Activated CD4-positive, alpha-beta T cell treated with anti-CD3 and anti-CD28 coated beads, Interleukin-2, Interleukin-4, amounts not matched to agents 100 ng/mL and 50 ng/mL, durations not matched to agents 16 hours and 8 hours (primary cell): ENCODE measurements around the gene PNMA6E.
A peak's percentile ranks its signal among the peaks of the same experiment; 100 is the strongest.

Experiments
- DNase-seq: peaks from one replicate; pipeline ENCODE4 v3.0.0-alpha.2; 2020; ENCODE audit warnings: low spot score

The PNMA6E gene

DNA sequence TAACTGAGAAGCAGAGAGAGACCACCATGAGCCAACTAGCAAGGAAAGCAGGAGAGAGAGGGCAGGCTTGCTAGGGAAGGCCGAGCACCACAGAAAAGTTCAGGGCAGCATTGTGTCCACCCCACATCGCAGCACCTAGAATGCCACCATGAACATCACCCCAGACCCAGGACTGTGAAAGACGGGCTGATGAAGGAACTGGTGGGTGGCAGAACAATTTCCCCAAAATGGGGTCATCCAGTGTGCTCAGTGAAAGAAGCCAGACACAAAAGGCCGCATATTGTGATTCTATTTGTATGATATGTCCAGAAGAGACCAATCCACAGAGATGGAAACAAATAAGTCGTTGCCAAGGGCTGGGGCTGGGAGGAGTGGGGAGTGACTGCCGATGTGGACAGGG lies 16.8 kb downstream of the PNMA6E start:
- DNase-seq, result no peak

DNA sequence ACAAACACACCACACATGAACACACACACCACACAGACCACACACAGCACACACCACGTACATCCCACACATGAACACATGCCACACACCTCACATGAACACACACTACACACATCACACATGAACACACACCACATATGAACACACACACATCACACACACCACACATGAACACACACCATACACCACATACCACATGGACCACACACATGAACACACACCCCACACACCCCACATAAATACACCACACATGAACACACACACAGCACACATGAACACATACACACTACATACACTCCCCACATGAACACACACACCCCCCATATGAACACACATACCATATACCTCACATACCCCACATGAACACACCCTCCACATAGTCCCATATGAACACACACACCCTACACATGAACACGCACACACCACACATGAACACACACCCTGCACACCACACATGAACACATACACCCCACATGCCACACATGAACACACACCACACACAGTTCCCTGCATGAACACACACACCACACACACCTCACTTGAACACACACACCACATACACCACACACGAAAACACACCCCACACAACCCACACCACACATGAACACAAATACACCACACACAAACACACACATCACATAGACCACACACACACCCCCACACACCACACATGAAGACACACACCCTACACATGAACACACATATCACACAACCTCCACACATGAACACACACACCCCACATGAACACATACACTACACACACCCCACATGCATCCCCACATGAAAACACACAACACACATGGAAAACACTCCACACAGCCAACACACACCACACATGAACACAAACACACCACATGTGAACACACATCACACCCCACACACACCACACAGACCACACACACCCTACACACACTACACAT lies 18.3 kb downstream of the PNMA6E start:
- no peak for DNase-seq

DNA sequence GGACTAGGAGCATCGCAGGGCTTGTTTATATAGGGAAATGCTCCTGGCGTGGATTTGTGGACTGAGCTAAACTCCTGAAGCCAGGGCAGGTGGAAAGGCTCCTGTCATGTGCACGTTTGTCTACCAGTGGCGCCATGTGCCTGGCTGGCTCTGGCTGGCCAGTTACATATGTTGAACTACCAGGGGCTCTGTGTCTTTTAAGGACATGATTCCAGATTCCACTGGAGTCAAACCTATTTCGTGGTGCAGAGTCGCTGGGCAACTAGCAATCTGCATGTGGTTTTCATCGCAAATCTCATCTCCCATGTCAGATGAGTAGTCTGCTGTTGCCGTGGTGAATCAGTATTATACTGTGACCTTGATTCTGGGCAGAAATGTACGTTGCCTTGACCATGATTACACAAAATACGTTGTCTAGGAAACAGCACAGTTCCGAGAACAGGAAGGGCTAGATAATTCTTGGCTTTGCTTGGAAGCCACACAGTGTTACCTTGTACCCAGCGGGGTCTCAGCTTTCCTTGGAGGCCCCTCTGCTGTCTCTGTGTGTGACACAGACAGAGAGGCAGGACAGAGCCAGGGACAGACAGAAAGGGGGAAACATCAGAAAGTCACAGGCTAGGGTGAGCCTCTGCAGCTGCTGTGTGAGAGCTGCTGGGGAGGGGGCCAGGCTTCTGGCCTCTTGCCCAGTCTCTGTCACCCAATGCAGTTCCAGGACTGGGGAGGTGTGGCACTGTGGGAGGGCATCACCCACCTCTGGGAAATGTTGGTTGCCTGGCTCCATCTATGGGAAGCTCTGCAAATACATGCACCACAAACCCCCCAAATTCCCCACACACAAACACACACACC lies 19.2 kb downstream of the PNMA6E start:
- peak; percentile 15 for DNase-seq

DNA sequence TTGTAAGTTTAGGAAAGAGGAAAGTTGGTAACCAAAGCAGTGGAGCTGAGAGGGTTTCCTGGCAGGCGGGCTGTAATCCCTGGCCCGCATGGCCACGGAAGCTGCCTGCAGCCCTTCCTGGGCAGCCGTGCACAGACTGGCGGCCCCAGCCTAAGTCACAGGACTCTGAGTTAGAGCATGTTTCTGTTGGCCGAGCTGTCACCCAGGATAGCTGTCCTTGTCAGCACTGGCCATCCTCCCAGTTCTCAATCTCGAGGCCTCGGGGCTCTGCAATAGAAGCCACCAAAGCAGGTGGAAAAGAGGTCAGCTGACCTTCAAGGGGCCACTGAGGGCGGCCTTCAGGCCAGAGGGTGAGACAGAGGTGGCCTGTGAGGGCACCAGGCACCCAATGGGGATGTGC lies 20.5 kb downstream of the PNMA6E start:
- DNase-seq, result no peak

DNA sequence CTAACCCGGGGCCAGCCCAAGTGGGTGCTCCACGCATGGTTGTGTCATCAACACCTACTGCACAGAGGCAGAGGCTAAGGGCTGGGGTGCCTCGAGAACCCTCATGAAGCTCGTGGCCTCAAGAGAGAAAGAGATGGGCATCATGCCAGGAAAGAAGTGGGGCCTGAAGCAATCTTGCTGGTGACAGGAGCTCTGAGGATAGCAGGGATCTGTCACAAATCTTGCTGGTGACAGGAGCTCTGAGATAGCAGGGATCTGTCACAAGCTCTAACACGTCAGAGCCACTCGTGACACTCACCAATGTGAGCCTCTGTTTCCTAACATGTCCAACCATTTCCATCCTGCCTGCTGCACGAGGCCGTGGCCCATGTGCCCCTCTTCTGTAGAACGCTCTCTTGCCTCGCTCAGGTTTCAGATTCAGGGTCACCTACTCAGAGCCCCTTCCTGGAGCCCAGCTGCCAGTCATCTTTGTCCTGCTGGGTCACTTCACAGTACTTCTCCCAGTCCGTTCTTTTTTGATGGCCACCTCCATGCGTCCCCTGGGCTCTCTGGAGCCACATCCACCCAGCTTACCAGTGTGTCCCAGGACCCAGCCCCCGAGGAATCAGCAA lies 21.1 kb downstream of the PNMA6E start:
- DNase-seq, result no peak

DNA sequence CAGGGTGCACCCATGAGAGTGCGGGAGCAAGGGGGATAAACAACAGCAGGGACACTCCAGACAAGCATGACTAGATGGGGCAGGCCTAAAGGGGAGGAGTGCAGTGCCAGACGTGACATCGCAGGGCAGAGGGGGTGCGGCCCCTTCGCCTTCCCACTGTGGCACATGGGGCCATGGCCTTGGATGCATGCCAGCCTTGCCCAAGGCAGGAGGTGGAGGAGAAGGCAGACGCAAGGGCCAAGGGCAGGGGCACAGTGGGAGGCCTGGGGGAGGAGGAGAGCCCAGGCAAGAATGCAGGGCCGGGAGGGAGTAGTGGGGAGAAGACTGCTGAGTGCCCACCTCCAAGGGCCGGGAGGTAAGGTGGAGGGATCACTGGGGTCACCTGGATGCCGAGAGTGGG lies 21.6 kb downstream of the PNMA6E start:
- DNase-seq, result no peak

DNA sequence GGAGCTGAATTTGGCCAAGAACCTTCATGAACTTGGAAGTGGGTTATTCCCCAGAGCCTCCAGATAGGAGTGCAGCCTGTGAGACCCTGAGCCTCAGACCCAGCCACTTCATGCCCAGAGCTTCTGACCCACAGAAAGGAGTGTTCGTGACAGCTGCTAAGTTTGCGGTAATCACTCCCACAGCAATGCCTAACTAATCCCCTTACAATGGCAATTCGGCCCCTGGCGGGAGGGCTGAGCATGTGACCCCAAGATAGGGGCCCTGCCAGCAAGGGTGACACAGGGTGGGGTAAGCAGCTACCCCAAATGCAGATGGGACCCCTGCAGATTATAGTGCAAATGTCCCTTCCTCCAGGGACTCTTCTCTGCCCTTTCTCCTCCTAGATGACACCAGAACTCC lies 22.5 kb downstream of the PNMA6E start:
- no peak for DNase-seq

DNA sequence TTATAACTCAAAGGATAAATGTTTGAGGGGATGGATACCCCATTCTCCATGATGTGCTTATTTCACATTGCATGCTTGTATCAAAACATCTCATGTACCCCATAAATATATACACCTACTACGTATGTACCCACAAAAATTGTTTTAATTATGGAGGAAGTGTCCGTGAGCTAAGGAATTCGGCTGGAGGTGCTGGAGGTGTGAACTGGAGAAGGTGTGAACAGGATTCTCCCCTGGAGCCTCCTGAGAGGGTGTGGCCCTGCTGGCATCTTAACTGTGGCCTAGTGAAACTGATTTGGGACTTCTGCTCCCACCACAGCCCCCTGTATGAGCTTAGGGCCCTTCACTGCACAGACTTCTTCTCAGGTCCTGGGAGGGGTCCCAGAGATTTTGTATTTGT lies 23.4 kb downstream of the PNMA6E start:
- no peak for DNase-seq

DNA sequence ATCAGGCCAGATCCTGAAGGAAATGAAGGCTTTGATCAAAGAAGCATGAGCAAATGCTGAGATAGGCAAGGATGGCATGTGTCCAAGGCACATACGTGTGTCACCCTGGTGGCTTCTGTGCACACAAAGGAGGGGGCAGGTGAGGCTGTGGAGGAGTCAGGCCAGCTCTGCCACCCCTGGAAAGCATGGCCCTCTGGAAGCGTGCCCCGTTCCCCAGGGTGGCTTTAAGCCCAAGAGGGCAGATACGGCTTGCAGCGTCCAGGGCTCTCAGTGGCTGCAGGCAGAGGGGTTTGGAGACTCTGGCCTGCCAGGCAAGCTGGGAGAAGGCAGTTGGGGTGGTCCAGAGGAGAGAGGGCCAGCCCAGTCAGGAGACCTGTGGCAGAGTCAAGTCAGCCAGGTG lies 25.6 kb downstream of the PNMA6E start:
- no peak for DNase-seq

DNA sequence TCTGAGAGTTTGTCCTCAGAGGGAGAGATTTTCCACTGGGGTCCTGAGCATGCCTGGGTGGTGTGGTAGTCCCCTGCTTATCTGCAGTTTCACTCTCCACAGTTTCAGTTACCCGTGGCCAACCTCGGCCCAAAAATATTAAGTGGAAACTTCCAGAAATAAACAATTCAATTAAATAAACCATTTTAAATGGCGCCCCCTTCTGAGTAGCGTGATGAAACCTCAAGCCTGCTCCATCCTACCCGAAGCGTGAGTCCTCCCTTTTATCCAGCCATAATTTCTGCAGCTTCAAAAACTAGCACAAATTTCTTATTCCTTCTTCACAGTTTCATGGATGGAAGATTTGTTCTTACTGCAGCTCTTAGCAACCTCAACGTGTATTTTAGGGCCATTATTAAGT lies 26.7 kb downstream of the PNMA6E start:
- no peak for DNase-seq

DNA sequence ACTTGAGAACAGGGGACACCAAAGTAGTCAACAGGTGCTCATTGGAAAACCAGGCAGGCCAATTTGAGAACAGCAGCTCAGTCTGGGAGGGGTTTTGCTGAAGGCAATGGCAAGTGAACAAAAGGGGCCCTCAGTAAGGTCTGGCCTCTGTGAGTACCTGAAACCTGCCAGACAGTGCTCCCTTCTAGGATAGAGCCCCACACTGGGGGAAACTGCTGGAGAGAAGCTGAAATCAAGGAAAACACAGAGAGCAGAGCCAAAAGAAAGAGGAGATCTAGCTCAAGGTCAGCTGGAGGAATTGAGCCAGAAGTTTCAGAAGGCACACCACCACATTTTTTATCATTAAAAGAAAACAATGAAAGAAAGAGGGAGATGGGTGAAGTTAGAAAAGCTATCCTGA lies 28.2 kb downstream of the PNMA6E start:
- DNase-seq, result no peak

DNA sequence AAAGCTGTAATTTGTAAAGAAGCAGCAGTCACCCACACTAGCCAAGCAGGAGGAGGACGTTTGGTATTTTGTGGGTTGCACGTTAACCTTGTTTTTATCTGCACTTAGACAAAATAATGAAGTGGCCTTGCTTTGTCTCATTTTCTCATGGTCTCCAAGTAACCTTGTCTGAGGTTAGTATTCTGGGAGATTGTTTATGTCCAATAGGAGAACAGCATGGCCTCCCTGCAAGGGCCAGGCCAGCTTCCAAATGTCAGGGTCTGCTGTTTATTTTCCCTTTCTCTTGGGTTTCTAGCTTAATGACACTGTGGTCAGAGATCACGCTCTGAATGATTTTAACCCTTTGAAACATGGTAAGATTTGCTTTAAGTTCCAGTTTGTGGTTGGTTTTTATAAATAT lies 29.9 kb downstream of the PNMA6E start:
- no peak for DNase-seq

DNA sequence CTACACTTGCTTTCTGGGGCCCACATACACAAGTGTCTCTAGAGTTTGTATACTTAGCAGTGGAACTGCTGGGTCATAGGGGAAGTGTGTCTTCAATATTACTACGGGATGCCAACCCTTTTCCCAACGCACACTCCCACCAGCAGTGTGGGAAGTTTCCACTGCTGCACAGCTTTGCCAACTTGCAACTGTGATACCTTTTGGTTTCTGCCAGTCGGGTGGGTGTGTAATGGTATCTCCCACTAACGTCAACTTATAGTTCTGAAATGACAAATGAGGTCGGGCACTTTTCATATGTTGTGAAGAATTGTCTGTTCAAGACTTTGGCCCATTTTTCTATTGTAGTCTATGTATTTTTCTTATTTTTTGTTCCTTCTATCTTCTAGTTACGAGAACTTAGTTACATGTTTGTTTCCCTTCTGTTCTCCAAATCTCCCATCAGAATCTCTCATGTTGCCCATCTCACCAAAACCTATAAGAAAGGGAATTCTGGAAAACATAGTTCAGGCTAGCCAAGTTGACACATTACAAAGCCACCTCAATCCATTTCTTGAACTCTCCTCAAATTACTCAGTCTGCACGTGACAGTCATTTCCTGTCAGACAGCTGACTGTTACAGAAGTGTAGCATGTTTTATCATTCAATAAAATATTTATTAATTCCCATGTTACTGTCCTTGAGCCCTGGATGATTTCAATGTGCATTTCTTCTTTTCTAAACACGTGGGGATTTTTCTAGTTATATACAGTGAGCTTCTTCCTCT lies 30.7 kb downstream of the PNMA6E start:
- peak; percentile 22 for DNase-seq

DNA sequence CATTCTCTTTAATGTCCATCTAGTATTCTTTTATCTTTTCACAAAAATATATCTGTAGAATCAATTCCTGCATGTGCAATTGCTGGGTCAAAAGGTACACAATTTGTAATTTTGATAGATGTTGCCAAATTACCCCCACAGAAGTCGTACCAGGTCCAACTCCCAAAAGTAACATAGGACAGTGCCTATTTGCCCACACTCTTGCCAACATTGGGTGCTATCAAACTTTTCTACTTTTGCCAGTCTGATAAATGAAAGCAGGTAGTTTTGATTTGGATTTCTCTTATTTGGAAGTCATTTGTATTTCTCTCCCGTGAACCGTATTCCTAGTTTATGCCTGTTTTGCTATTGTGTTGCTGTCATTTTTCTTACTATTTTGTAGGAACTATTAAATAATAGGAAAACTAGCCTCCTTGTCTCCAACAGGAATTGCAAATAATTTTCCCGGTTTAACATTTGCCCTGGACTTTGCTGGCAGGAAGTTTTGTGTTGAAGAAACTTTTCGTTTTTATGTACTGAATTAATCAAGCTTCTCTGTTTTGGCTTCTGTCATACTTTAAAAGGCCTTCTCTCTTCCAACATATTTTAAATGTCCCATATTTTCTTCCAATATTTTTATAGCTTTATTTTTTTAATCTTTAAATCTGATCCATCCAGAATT lies 34.1 kb downstream of the PNMA6E start:
- DNase-seq, result no peak

DNA sequence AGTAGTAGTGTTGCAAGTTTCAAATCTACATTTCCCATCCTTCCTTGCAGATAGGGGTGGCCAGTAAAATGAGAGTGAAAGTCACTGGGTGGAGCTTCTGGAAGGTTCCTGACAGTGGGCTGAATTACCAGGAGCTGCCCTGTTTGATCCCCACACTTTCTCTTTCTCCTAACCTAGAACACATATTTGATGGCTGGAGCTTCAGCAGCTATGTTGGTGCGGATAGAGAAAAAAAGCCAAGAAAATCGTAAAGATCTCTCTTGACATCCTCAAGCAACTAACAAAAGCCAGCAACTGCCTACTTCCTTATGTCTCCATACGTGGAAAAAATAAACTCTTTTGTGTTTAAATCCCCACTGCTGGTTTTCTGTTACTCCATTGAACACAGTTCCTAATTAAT lies 35.0 kb downstream of the PNMA6E start:
- no peak for DNase-seq

DNA sequence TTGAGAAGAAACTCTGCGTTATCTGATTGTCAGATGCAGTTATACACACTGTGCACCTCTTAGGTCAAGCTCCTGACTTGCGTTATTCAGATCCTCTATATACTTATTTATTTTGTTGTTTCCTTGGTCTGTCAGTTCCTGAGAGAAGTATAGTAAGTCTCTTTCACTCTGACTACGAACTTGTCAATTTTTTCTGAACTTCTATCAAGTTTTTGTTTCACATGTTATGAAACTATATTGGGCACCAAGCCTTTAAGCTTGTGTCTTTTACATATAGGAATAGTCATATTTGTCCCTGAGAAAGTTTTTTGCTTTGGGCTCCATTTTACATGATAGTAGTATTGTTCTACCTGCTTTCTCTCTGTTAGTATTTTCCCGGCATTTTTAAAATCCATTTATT lies 35.5 kb downstream of the PNMA6E start:
- peak; percentile 13 for DNase-seq

DNA sequence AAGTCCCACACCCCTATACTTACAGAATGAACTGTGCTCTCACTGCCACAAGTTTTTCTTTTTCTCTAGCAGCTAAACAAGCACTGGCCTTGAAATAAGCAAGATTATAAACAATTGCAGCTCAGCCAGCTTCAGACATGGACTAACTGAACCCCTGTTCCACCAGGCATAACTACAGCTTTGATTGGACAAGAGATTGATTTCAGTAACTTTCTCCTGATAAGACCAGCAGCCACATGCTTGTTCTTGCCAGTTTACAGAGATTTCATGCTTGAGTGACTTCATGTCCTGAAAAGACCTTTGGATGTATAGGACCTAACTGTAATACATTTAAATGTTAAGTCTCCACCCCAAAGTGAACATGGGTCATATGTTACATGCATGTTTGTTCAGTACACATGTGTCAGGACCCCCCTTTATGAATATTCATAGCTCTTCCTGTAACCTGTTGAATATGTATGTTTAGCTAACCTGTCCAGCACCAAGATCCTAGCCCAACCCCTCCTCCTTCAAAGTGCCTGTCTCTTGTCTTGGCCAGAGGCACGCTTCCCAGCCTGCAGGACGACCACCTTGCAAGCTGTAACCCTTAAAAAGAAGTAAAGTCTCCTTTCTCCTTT lies 39.3 kb downstream of the PNMA6E start:
- no peak for DNase-seq

DNA sequence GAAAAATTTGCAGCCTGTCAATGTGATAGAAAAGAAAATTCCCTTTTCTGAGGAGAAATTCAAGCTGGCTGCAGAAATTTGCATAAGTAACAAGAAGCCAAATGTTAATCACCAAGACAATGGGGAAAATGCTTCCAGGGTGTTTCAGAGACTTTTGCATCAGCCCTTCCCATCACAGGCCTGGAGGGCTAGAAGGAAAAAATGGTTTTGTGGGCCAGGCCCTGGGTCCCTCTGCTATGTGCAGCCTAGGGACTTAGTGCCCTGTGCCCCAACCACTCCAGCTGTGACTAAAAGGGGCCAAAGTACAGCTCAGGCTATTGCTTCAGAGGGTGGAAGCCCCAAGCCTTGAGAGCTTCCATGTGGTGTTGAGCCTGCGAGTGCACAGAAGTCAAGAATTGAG lies 43.3 kb downstream of the PNMA6E start:
- DNase-seq, result no peak

DNA sequence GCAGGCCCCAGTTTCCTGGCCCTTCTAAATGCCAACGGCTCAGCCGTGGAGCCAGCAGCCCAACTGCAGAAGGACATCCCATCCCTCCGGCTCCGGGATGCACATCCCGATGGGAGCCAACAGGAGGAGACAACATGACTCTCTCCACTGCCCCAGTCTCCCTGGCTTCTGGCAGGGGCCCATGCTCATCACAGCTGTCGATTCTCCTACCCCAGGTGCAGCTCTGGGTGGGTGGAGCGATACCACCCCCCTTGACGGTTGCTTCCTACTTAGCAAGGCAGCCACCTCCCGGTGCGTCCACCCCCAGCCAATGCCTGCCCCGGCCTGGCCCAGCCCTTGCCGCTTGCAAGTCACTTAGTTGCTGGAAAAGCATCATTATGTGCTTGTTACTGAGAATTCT lies 47.7 kb downstream of the PNMA6E start:
- DNase-seq, result no peak

DNA sequence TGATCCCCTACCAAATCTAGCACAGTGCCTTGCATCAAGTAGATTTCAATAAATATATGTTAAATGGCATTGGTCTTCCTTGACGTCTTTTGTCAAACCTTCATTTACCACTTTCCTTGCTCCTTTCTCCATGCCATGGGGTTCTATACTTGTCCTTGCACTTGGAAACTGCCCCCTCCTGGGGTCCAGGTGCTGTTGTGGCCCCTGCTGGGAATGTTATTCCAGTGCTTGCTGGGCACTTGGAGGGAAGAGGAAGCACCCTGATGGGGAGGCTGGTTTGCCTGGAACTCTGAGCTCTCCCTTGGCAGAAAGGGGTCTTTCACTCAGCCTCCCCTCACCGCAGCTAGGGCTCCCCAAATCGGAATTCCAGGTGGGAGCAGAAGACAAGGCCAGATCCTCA lies 48.3 kb downstream of the PNMA6E start:
- DNase-seq, result no peak

DNA sequence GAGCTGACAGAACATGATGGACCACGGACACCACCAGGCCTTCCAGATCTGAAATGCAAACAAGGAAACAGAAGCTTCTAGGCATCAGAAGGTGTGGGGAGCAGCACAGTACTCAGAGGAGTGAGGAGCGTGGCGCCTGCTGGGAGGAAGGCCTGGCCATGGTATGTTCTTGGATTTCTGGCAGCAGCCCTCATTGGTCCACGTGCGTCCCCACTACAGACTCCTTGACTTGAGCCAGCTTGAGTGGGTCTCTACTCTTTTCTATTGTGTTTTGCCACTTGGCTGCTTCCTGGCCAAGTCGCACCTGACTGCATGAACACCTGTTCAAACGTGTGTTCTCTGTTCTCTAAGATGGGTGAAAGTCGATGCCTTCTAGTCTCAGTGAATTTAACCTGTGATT lies 49.2 kb downstream of the PNMA6E start:
- no peak for DNase-seq
